Measurements from ENCODE around the gene DRD1.

- no peak for TF ChIP-seq POLR2A (IDR thresholded peaks at IDR 0.05; ENCODE audit: low read length)
- TF ChIP-seq GATA1 (IDR thresholded peaks at IDR 0.05; ENCODE audit: low read depth, low read length), result no peak
Observed at GRCh38 chr5:175487514-175488222, 43.7 kb upstream of the DRD1 start.

Data from erythroblast (primary cell).